ENCODE data around the gene TTC4. TPM values are rescaled to one million over a fixed set of nuclear protein-coding genes. Genes with fewer than 3 reads are reported as not detected.

TTC4 gene
- total and polyA plus RNA-seq, 2 experiments from 2014 or later: 25.1 to 33.6 TPM

DNA sequence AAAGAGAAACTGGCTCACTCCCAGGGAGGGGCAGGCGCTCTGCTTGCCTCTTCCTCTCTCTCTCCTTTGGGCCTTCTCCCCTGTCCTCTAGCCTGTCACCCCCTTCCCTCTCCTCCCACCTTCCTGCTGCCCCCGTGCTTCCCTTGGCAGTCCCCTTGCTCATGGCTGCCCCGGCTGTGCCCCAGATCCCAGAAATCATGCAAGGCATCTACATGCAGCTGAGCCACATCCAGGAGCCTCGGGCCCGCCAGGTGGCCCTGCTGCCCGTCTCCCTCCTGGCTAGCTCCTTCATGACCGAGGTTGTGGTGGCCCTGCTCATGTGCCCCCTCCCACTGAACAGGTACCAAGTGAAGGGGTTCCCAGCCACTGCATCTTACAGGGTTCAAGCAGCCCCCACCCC lies 36.0 kb upstream of the TTC4 start:
- H4K20me1 ChIP-seq (replicated peaks; ENCODE audit: insufficient read depth): no peaks in the 10 kb centered on the region
- no peaks in the 10 kb centered on the region for H3K79me2 ChIP-seq (replicated peaks; ENCODE audit: insufficient read depth)
- no peaks in the 10 kb centered on the region for H3K4me1 ChIP-seq (ENCODE audit: insufficient read depth)
- no peak overlapping the region for H3K27ac ChIP-seq (ENCODE audit: low read depth)
- Mint-ChIP-seq H3K27me3 (ENCODE audit: insufficient read depth, low read depth, poor library complexity) (peaks cover 5% of the 10 kb centered on the region), H3K36me3 (ENCODE audit: low read depth) (no peaks in the 10 kb centered on the region), H3K4me3 (no peak overlapping the region), H3K9me3 (no peaks in the 10 kb centered on the region), H3K4me1 (peaks cover 11% of the 10 kb centered on the region), H3K27ac (no peak overlapping the region)
- peak overlapping the region; percentile 47; the same call in 1 of the 2 replicates for H2AFZ ChIP-seq
- DNase-seq (ENCODE audit: low spot score) (no peak), ATAC-seq (peak; percentile 17; the same call in 1 of the 3 replicates)
- H3K36me3 ChIP-seq (ENCODE audit: insufficient read depth): no peaks in the 10 kb centered on the region
- H3K27me3 ChIP-seq (ENCODE audit: insufficient read depth): no peaks in the 10 kb centered on the region
- H3K9me2 ChIP-seq (ENCODE audit: insufficient read depth): no peaks in the 10 kb centered on the region
- H3F3A ChIP-seq (replicated peaks; ENCODE audit: low read depth): no peaks in the 10 kb centered on the region
- TF ChIP-seq ZNF331 (CRISPR knock-in tag; IDR thresholded peaks at IDR 0.05; ENCODE audit: low read depth) (no peak), CREB1 (CRISPR knock-in tag; IDR thresholded peaks at IDR 0.05; ENCODE audit: low read depth) (no peak), EZH2phosphoT487 (IDR thresholded peaks at IDR 0.05; ENCODE audit: unreplicated experiment) (no peak), STAT1 (IDR thresholded peaks at IDR 0.05; ENCODE audit: unreplicated experiment) (no peak), EZH2 (IDR thresholded peaks at IDR 0.05; ENCODE audit: low read depth, unreplicated experiment) (no peak), POLR2AphosphoS5 (IDR thresholded peaks at IDR 0.05; ENCODE audit: low read depth) (no peak), NANOG (IDR thresholded peaks at IDR 0.05; ENCODE audit: borderline replicate concordance) (no peak), ZNF114 (CRISPR knock-in tag; IDR thresholded peaks at IDR 0.05) (no peak), JUNB (IDR thresholded peaks at IDR 0.05; ENCODE audit: unreplicated experiment) (no peak)
- TF ChIP-seq, protein P1, sequence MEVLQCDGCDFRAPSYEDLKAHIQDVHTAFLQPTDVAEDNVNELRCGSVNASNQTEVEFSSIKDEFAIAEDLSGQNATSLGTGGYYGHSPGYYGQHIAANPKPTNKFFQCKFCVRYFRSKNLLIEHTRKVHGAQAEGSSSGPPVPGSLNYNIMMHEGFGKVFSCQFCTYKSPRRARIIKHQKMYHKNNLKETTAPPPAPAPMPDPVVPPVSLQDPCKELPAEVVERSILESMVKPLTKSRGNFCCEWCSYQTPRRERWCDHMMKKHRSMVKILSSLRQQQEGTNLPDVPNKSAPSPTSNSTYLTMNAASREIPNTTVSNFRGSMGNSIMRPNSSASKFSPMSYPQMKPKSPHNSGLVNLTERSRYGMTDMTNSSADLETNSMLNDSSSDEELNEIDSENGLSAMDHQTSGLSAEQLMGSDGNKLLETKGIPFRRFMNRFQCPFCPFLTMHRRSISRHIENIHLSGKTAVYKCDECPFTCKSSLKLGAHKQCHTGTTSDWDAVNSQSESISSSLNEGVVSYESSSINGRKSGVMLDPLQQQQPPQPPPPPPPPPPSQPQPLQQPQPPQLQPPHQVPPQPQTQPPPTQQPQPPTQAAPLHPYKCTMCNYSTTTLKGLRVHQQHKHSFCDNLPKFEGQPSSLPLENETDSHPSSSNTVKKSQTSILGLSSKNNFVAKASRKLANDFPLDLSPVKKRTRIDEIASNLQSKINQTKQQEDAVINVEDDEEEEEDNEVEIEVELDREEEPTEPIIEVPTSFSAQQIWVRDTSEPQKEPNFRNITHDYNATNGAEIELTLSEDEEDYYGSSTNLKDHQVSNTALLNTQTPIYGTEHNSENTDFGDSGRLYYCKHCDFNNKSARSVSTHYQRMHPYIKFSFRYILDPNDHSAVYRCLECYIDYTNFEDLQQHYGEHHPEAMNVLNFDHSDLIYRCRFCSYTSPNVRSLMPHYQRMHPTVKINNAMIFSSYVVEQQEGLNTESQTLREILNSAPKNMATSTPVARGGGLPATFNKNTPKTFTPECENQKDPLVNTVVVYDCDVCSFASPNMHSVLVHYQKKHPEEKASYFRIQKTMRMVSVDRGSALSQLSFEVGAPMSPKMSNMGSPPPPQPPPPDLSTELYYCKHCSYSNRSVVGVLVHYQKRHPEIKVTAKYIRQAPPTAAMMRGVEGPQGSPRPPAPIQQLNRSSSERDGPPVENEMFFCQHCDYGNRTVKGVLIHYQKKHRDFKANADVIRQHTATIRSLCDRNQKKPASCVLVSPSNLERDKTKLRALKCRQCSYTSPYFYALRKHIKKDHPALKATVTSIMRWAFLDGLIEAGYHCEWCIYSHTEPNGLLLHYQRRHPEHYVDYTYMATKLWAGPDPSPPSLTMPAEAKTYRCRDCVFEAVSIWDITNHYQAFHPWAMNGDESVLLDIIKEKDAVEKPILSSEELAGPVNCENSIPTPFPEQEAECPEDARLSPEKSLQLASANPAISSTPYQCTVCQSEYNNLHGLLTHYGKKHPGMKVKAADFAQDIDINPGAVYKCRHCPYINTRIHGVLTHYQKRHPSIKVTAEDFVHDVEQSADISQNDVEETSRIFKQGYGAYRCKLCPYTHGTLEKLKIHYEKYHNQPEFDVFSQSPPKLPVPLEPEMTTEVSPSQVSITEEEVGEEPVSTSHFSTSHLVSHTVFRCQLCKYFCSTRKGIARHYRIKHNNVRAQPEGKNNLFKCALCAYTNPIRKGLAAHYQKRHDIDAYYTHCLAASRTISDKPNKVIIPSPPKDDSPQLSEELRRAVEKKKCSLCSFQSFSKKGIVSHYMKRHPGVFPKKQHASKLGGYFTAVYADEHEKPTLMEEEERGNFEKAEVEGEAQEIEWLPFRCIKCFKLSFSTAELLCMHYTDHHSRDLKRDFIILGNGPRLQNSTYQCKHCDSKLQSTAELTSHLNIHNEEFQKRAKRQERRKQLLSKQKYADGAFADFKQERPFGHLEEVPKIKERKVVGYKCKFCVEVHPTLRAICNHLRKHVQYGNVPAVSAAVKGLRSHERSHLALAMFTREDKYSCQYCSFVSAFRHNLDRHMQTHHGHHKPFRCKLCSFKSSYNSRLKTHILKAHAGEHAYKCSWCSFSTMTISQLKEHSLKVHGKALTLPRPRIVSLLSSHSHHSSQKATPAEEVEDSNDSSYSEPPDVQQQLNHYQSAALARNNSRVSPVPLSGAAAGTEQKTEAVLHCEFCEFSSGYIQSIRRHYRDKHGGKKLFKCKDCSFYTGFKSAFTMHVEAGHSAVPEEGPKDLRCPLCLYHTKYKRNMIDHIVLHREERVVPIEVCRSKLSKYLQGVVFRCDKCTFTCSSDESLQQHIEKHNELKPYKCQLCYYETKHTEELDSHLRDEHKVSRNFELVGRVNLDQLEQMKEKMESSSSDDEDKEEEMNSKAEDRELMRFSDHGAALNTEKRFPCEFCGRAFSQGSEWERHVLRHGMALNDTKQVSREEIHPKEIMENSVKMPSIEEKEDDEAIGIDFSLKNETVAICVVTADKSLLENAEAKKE (CRISPR knock-in tag; IDR thresholded peaks at IDR 0.05): no peak
- TF ChIP-seq, protein P2, sequence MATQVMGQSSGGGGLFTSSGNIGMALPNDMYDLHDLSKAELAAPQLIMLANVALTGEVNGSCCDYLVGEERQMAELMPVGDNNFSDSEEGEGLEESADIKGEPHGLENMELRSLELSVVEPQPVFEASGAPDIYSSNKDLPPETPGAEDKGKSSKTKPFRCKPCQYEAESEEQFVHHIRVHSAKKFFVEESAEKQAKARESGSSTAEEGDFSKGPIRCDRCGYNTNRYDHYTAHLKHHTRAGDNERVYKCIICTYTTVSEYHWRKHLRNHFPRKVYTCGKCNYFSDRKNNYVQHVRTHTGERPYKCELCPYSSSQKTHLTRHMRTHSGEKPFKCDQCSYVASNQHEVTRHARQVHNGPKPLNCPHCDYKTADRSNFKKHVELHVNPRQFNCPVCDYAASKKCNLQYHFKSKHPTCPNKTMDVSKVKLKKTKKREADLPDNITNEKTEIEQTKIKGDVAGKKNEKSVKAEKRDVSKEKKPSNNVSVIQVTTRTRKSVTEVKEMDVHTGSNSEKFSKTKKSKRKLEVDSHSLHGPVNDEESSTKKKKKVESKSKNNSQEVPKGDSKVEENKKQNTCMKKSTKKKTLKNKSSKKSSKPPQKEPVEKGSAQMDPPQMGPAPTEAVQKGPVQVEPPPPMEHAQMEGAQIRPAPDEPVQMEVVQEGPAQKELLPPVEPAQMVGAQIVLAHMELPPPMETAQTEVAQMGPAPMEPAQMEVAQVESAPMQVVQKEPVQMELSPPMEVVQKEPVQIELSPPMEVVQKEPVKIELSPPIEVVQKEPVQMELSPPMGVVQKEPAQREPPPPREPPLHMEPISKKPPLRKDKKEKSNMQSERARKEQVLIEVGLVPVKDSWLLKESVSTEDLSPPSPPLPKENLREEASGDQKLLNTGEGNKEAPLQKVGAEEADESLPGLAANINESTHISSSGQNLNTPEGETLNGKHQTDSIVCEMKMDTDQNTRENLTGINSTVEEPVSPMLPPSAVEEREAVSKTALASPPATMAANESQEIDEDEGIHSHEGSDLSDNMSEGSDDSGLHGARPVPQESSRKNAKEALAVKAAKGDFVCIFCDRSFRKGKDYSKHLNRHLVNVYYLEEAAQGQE (IDR thresholded peaks at IDR 0.05; ENCODE audit: unreplicated experiment): no peak
- TF ChIP-seq, protein P3, sequence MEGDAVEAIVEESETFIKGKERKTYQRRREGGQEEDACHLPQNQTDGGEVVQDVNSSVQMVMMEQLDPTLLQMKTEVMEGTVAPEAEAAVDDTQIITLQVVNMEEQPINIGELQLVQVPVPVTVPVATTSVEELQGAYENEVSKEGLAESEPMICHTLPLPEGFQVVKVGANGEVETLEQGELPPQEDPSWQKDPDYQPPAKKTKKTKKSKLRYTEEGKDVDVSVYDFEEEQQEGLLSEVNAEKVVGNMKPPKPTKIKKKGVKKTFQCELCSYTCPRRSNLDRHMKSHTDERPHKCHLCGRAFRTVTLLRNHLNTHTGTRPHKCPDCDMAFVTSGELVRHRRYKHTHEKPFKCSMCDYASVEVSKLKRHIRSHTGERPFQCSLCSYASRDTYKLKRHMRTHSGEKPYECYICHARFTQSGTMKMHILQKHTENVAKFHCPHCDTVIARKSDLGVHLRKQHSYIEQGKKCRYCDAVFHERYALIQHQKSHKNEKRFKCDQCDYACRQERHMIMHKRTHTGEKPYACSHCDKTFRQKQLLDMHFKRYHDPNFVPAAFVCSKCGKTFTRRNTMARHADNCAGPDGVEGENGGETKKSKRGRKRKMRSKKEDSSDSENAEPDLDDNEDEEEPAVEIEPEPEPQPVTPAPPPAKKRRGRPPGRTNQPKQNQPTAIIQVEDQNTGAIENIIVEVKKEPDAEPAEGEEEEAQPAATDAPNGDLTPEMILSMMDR (conservative IDR thresholded peaks at IDR 0.05; ENCODE audit: low read depth in 2 of 2): no peak
- TF ChIP-seq, protein P4, sequence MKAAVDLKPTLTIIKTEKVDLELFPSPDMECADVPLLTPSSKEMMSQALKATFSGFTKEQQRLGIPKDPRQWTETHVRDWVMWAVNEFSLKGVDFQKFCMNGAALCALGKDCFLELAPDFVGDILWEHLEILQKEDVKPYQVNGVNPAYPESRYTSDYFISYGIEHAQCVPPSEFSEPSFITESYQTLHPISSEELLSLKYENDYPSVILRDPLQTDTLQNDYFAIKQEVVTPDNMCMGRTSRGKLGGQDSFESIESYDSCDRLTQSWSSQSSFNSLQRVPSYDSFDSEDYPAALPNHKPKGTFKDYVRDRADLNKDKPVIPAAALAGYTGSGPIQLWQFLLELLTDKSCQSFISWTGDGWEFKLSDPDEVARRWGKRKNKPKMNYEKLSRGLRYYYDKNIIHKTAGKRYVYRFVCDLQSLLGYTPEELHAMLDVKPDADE (IDR thresholded peaks at IDR 0.05): no peak
- H3K4me2 ChIP-seq: no peak overlapping the region
- H3K4me3 ChIP-seq: no peak overlapping the region

Measured in GM23338 (cell line).